OCI-LY3 (cell line): ENCODE results near the gene CA10.
A peak's percentile ranks its signal among the peaks of the same experiment; 100 is the strongest.

Source experiments
- H2AFZ ChIP-seq: fragments of 200-600, 300-600 bp; shearing (Covaris generic); 2 replicates; pipeline ENCODE4 v1.6.0; 2014; ENCODE audit warnings: antibody characterized with exemption, low read depth, low read length
- H3K27ac ChIP-seq: fragments of 200-600, 300-600 bp; sonication (generic); 2 replicates; pipeline ENCODE4 v1.5.1; 2014; ENCODE audit warnings: mild to moderate bottlenecking, low read length, moderate library complexity, mixed read lengths
- H3K27me3 ChIP-seq: fragments of 200-600, 300-600 bp; sonication (generic); 2 replicates; pipeline ENCODE4 v1.6.1; 2014; ENCODE audit warnings: low read depth, low read length, mixed read lengths
- H3K36me3 ChIP-seq: fragments of 200-600, 300-600 bp; sonication (generic); replicated peaks from 2 replicates; pipeline ENCODE3; 2014; ENCODE audit warnings: low read depth, low read length, mixed read lengths
- H3K4me1 ChIP-seq: fragments of 300-600, 200-600 bp; sonication (generic); 2 replicates; pipeline ENCODE4 v1.6.1; 2014; ENCODE audit warnings: low read length, mixed read lengths
- H3K4me2 ChIP-seq: fragments of 200-600, 300-600 bp; sonication (generic); 2 replicates; pipeline ENCODE4 v1.6.1; 2014; ENCODE audit warnings: low read length, mixed read lengths
- H3K4me3 ChIP-seq: fragments of 300-600, 200-600 bp; sonication (generic); 2 replicates; pipeline ENCODE4 v1.5.1; 2014; ENCODE audit warnings: antibody characterized with exemption, mild to moderate bottlenecking, low read length, moderate library complexity
- H3K79me2 ChIP-seq: fragments of 300-600, 200-600 bp; shearing (Covaris generic); 2 replicates; pipeline ENCODE4 v1.6.1; 2014; ENCODE audit warnings: mild to moderate bottlenecking, low read length, mixed read lengths
- H3K9ac ChIP-seq: fragments of 300-600, 200-600 bp; shearing (Covaris generic); 2 replicates; pipeline ENCODE4 v1.6.0; 2014; ENCODE audit warnings: mild to moderate bottlenecking, low read length, moderate library complexity
- H3K9me3 ChIP-seq: fragments of 200-600, 300-600 bp; shearing (Covaris generic); 2 replicates; pipeline ENCODE4 v1.6.1; 2014; ENCODE audit warnings: low read length, mixed read lengths; ENCODE audit not compliant: insufficient read depth
- H4K20me1 ChIP-seq: fragments of 200-600, 300-600 bp; sonication (generic); 2 replicates; pipeline ENCODE4 v1.6.1; 2016; ENCODE audit warnings: low read length, mixed read lengths; ENCODE audit not compliant: insufficient read depth
- CTCF ChIP-seq: fragments of 200-600, 300-600 bp; sonication (generic); IDR thresholded peaks from 2 replicates; pipeline ENCODE4 v1.5.1; 2014; ENCODE audit warnings: antibody characterized with exemption, low read length, low read depth
- EZH2phosphoT487 ChIP-seq: fragments of 200-600 bp; shearing (Covaris generic); IDR thresholded peaks from 2 replicates; pipeline ENCODE4 v1.6.1; 2018; ENCODE audit warnings: antibody characterized with exemption, mixed run types, low read depth

CA10 gene

DNA sequence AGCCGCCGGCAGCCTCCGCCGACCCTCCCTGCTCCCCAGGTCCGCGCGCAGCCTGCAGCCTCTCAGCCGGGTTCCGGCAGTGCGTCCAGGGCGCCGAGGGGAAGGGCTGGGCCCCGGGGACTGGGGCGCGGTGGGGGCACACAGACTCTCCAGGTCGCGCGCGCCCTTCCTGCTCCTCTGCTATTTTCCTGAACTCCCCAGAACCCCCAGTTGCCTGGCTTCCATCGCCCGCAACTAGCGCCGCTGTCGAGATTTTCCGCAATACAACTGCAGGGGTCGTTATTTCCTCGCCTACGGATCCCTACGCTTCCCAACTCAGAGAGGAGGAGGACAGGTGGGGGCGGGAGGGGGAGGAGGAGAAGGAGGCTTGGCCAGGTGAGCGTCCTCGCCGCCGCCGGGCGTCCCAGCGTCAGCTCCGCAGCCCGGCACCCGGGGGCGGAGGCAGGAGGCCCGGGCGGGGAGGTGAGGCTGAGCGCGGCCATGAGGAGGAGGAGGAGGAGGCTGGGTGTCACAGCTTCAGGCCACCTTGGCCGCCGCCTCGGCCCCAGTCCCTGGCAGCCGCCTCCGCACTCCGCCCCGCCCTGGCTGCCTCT, at the start of gene CA10:
Gene CA10, minus strand, starts transcription at position 265 of the 593 bp plus-strand sequence.
- Histone ChIP-seq H3K9ac (no peak within 1 kb of the TSS), H3K4me1 (no peaks in the 10 kb centered on the region), H3K4me3 (no peak within 1 kb of the TSS), H3K36me3 (no peaks in the 10 kb centered on the region), H3K27ac (no peak within 1 kb of the TSS), H4K20me1 (no peaks in the 10 kb centered on the region), H3K27me3 (no peaks in the 10 kb centered on the region), H3K9me3 (no peaks in the 10 kb centered on the region), H3K4me2 (no peak within 1 kb of the TSS), H2AFZ (no peak within 1 kb of the TSS), H3K79me2 (no peaks in the 10 kb centered on the region)
- TF ChIP-seq CTCF (no peak), EZH2phosphoT487 (no peak)

DNA sequence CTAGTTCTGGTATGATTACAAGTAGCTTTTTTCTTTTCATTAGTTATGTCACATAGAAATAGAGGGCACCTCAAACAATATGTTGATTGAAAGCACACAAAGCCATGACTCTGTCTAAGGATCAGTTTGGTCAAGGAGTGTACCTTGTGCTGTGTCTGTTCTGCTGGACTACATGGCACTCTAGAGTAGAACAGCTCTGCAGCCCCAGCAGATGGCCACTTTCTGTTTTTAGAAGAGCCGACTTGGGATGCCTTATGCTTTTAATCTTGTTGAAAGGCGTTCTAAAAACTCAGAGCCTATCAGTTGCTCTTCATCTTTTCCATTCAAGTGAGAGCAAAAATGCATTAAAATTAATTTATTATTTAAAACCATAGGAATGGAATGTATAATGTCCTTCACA, 49.3 kb upstream of the CA10 start:
- H3K4me2 ChIP-seq: no peak overlapping the region
- TF ChIP-seq EZH2phosphoT487 (no peak), CTCF (no peak)

GRCh38 chr17:52202520-52203080, 44.1 kb upstream of the CA10 start:
- H3K9me3 ChIP-seq: no peaks in the 10 kb centered on the region
- no peak for TF ChIP-seq CTCF
- no peak for TF ChIP-seq EZH2phosphoT487
- H3K4me2 ChIP-seq: peak overlapping the region; percentile 63
- H2AFZ ChIP-seq: no peak overlapping the region
- H3K79me2 ChIP-seq: no peaks in the 10 kb centered on the region
- no peak overlapping the region for H3K4me3 ChIP-seq
- H3K36me3 ChIP-seq: no peaks in the 10 kb centered on the region
- H3K27ac ChIP-seq: no peak overlapping the region
- no peaks in the 10 kb centered on the region for H4K20me1 ChIP-seq
- no peak overlapping the region for H3K9ac ChIP-seq
- H3K4me1 ChIP-seq: peaks cover 17% of the 10 kb centered on the region
- peaks cover 4% of the 10 kb centered on the region; the same call in 1 of the 2 replicates for H3K27me3 ChIP-seq

More for the DNA sequence above, 49.3 kb upstream of the CA10 start:
- no peak overlapping the region for H2AFZ ChIP-seq
- H3K27ac ChIP-seq: no peak overlapping the region
- H3K27me3 ChIP-seq: peaks cover 4% of the 10 kb centered on the region; the same call in 1 of the 2 replicates
- H3K9me3 ChIP-seq: no peaks in the 10 kb centered on the region
- no peak overlapping the region for H3K9ac ChIP-seq
- peaks cover 5% of the 10 kb centered on the region for H3K4me1 ChIP-seq
- no peaks in the 10 kb centered on the region for H3K36me3 ChIP-seq
- no peak overlapping the region for H3K4me3 ChIP-seq
- H3K79me2 ChIP-seq: no peaks in the 10 kb centered on the region
- H4K20me1 ChIP-seq: no peaks in the 10 kb centered on the region

DNA sequence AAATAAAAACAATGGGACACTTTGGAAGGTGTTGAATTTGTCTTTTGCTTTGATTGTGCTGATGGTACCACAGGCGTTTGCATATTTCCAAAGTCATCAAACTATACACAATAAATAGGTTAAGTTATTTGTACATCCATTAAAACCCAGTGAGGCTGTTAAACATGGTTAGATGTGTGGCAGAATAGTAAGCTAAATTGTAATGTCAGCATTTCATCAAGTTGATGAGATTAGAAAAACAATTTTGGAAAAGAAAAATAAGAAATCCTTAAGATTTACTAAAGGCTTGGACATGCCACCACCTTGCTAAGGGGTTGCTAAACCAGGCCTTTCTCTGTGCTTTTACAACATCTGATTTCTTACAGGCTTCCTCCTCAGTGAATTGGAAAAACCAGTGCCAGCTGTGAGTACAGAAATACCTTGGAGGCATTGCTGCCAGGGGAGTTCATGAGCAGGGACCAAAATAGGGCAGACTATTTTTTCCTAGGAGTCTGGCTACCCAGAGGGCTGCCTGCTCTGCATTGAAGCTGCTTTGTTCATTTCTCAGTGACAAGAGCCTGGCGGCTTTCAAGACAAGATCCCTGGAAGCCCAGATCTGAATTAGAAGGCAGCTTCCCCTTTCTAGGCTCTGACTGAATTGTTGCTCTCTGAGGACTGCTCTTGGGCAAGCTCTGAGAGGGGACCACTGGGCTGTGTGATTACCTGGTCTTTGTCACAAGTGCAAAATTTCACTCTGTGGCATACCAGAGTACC, 43.4 kb upstream of the CA10 start:
- Histone ChIP-seq H4K20me1 (no peaks in the 10 kb centered on the region), H3K4me3 (no peak overlapping the region), H3K9ac (no peak overlapping the region), H3K4me1 (peaks cover 17% of the 10 kb centered on the region), H3K27ac (no peak overlapping the region), H3K4me2 (peak overlapping the region; percentile 63), H2AFZ (no peak overlapping the region), H3K79me2 (no peaks in the 10 kb centered on the region), H3K9me3 (no peaks in the 10 kb centered on the region), H3K27me3 (peaks cover 4% of the 10 kb centered on the region; the same call in 1 of the 2 replicates), H3K36me3 (no peaks in the 10 kb centered on the region)
- TF ChIP-seq EZH2phosphoT487: no peak
- no peak for TF ChIP-seq CTCF
